DOHH2 (cell line): Measurements from ENCODE around the gene CTSD.

Source experiments
- EZH2phosphoT487 ChIP-seq: fragments of 200-600 bp; sonication (generic); IDR thresholded peaks from 2 replicates; pipeline ENCODE4 v1.6.1; 2017; ENCODE audit warnings: borderline replicate concordance, mild to moderate bottlenecking, antibody characterized with exemption, low read length, moderate library complexity, mixed read lengths
- TF ChIP-seq, protein P1 (sequence below): fragments of 200-600 bp; sonication (generic); IDR thresholded peaks from one replicate; pipeline ENCODE4 v1.5.1; 2014; ENCODE audit warnings: antibody characterized with exemption, mild to moderate bottlenecking, low read depth, low read length; ENCODE audit not compliant: poor library complexity, severe bottlenecking

DNA sequence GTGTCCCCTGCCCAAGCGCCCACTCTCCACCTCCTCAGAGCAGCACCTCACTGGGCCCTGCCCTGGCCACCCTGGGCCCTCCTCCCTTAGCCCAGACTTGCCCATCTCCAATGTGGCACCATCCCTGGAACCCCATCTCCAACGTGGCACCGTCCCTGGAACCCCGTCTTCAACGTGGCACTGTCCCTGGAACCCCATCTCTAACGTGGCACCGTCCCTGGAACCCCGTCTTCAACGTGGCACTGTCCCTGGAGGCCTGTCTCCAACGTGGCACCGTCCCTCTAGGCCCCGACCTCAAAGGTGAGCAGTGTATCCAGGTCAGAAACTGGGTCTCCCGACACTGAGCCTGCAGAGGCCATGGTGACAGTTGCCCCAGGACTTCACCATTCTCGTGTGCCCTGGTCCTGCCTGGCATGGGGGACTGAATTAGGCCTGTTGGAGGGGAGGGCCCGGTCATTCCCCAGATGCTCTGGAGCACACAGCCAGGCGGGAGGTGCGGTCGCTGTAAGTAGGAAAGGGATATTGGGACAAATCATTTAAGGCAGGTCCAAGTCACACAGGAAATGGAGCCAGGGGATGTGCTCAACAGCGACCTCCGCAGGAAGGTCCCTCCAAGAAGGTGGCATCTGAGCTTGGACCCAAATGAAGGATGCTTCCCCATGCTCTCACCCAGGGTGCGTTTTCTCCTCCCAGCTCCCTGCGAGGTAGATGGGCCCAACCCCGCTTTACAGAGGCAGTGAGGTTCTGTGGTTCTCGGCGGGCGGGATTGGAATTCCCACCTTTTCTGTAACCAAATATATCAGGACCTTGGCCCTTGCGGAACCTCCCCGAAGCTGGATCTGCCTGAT lies 2.4 kb upstream of the CTSD start:
- TF ChIP-seq EZH2phosphoT487: no peak
- TF ChIP-seq, protein P1, sequence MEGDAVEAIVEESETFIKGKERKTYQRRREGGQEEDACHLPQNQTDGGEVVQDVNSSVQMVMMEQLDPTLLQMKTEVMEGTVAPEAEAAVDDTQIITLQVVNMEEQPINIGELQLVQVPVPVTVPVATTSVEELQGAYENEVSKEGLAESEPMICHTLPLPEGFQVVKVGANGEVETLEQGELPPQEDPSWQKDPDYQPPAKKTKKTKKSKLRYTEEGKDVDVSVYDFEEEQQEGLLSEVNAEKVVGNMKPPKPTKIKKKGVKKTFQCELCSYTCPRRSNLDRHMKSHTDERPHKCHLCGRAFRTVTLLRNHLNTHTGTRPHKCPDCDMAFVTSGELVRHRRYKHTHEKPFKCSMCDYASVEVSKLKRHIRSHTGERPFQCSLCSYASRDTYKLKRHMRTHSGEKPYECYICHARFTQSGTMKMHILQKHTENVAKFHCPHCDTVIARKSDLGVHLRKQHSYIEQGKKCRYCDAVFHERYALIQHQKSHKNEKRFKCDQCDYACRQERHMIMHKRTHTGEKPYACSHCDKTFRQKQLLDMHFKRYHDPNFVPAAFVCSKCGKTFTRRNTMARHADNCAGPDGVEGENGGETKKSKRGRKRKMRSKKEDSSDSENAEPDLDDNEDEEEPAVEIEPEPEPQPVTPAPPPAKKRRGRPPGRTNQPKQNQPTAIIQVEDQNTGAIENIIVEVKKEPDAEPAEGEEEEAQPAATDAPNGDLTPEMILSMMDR: peak; percentile 41
